Type B pancreatic cell (in vitro differentiated cells): ENCODE results near the gene CIB4. TPM values are rescaled to one million over a fixed set of nuclear protein-coding genes. Genes with fewer than 3 reads are reported as not detected.

Experiments
- DNase-seq: peaks from one replicate; pipeline ENCODE4 v3.0.0; 2021; ENCODE audit warnings: mixed read lengths; ENCODE audit not compliant: unreplicated experiment; ENCODE audit errors: extremely low spot score
- H3K27ac Mint-ChIP-seq: 2 replicates; pipeline ENCODE4 v1.8.0; 2021; ENCODE audit warnings: mild to moderate bottlenecking, mixed read lengths
- H3K27me3 Mint-ChIP-seq: 2 replicates; pipeline ENCODE4 v1.8.0; 2021; ENCODE audit warnings: mixed read lengths
- H3K36me3 Mint-ChIP-seq: 2 replicates; pipeline ENCODE4 v1.8.0; 2021; ENCODE audit warnings: mixed read lengths
- H3K4me1 Mint-ChIP-seq: one replicate; pipeline ENCODE4 v1.8.0; 2021; ENCODE audit warnings: mixed read lengths; ENCODE audit not compliant: unreplicated experiment
- H3K4me3 Mint-ChIP-seq: 2 replicates; pipeline ENCODE4 v1.8.0; 2021; ENCODE audit warnings: mild to moderate bottlenecking, mixed read lengths
- H3K9me3 Mint-ChIP-seq: 2 replicates; pipeline ENCODE4 v1.8.0; 2021; ENCODE audit warnings: mixed read lengths
- total RNA-seq: library from RNA; stranded (reverse); gene quantifications from 2 replicates; pipeline ENCODE4 v1.2.1, GENCODE V29; 2021; ENCODE audit warnings: low replicate concordance
- TF ChIP-seq, protein P1 (sequence below): fragments of 200-600 bp; sonication (generic); conservative IDR thresholded peaks from 2 replicates; pipeline ENCODE4 v1.5.0; 2021; ENCODE audit warnings: antibody characterized with exemption, mild to moderate bottlenecking

Gene CIB4
- total RNA-seq, 1 donor from 2014 or later: not detected

DNA sequence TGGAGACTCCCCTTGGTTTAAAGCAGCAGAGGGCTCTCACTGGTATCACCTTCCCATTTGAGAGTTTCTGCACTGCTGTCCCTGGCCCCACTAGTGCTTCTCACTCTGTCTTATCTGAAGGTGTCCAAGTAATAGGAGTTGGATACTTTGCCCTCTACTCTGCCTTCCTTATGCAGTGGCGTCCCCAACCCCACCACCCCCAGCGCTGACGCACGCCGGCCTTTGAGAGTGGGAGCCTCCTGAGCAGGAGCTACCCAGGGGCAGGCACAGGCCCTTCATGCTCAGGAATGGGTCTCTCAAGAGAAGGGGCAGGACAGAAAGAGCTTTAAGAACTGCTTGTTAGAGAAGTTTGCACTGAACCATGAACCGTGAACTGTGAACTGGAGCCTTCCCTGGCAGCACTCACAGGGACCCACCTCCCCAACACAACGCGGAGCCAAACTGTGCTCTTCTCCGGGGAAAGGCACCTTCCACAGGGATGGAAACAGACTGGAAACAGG is 3.3 kb downstream of the CIB4 start:
- Mint-ChIP-seq H3K4me1 (peaks cover 29% of the 10 kb centered on the region), H3K36me3 (no peaks in the 10 kb centered on the region), H3K27ac (no peak overlapping the region), H3K27me3 (no peaks in the 10 kb centered on the region), H3K9me3 (no peaks in the 10 kb centered on the region), H3K4me3 (no peak overlapping the region)
- TF ChIP-seq, protein P1, sequence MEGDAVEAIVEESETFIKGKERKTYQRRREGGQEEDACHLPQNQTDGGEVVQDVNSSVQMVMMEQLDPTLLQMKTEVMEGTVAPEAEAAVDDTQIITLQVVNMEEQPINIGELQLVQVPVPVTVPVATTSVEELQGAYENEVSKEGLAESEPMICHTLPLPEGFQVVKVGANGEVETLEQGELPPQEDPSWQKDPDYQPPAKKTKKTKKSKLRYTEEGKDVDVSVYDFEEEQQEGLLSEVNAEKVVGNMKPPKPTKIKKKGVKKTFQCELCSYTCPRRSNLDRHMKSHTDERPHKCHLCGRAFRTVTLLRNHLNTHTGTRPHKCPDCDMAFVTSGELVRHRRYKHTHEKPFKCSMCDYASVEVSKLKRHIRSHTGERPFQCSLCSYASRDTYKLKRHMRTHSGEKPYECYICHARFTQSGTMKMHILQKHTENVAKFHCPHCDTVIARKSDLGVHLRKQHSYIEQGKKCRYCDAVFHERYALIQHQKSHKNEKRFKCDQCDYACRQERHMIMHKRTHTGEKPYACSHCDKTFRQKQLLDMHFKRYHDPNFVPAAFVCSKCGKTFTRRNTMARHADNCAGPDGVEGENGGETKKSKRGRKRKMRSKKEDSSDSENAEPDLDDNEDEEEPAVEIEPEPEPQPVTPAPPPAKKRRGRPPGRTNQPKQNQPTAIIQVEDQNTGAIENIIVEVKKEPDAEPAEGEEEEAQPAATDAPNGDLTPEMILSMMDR: no peak
- DNase-seq: no peak

DNA sequence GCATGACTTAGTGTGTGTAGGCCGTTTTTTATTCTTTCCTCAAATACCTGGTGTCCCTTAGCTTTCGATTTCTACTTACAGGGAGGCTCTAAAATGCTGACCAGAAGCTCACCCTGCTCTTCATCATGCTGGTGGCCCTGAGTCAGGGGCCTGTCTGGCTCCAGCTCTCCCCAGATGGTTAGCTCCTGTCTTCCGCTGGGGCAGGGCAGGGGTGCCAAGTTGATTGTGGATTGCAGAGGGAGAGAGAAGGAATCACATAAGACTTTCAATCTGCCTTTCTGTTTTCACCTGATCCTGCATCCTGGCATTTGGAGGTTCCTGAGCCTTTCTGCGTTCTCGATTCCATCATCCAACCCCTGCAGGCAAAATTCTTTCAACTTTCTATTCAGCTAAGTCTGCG is 4.2 kb downstream of the CIB4 start:
- no peak overlapping the region for H3K27ac Mint-ChIP-seq
- peaks cover 35% of the 10 kb centered on the region for H3K4me1 Mint-ChIP-seq
- H3K4me3 Mint-ChIP-seq: no peak overlapping the region
- H3K27me3 Mint-ChIP-seq: no peaks in the 10 kb centered on the region
- TF ChIP-seq, protein P1: no peak
- no peaks in the 10 kb centered on the region for H3K36me3 Mint-ChIP-seq
- no peak for DNase-seq
- no peaks in the 10 kb centered on the region for H3K9me3 Mint-ChIP-seq

DNA sequence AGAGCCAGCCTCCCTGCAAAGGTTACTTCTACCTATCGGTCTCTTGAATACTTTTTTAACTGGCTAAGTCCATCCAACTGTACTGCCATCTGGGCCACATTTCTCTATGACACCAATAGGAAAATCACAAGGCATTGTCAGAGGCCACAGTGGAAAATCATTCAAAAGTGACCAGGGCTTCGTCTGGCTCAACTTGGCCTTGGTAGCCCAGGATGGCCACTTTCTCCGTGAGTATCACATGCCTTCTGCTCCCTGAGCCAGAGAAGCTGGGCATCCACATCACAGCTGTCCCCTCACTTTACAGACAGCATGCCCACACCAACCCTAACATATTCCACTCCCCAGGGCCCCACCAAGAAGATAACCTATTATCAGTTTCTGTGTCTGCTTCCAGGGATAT is 5.8 kb downstream of the CIB4 start:
- Mint-ChIP-seq H3K27ac (no peak overlapping the region), H3K36me3 (no peaks in the 10 kb centered on the region), H3K4me1 (peaks cover 34% of the 10 kb centered on the region), H3K9me3 (no peaks in the 10 kb centered on the region), H3K4me3 (no peak overlapping the region), H3K27me3 (no peaks in the 10 kb centered on the region)
- no peak for DNase-seq
- TF ChIP-seq, protein P1: no peak

DNA sequence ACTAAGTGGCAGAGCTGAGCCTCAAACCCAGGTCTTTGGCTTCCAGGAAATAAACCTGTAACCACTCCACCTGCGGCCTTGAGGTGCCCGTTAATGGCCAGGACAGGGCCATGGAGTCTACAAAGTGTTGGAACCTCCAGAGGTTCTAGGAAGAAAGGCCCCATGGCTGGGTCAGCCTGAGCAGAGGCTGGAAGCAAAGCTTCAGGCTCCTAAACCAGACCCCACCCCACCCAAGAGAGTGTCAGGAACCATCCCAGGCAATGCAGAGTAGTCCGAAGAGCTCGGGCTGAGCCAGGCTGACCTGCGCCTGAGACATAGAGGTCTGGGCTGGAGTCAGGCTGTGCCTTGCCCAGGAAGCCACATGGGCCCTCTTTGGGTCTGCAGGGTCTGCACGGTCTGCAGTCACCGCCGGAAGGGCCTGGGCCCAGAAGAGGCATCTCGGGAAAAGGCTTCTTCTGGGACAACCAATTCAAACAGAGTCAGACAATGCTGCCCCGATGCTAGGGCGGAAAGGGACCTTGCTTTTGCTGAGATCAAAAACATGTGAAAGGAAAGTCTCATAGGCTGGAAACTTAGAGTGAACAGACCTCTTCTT is 6.4 kb downstream of the CIB4 start:
- H3K4me1 Mint-ChIP-seq: peaks cover 33% of the 10 kb centered on the region
- no peaks in the 10 kb centered on the region for H3K36me3 Mint-ChIP-seq
- H3K9me3 Mint-ChIP-seq: no peaks in the 10 kb centered on the region
- H3K27me3 Mint-ChIP-seq: no peaks in the 10 kb centered on the region
- peak overlapping the region; percentile 54 for H3K27ac Mint-ChIP-seq
- DNase-seq: no peak
- H3K4me3 Mint-ChIP-seq: no peak overlapping the region
- TF ChIP-seq, protein P1: no peak

DNA sequence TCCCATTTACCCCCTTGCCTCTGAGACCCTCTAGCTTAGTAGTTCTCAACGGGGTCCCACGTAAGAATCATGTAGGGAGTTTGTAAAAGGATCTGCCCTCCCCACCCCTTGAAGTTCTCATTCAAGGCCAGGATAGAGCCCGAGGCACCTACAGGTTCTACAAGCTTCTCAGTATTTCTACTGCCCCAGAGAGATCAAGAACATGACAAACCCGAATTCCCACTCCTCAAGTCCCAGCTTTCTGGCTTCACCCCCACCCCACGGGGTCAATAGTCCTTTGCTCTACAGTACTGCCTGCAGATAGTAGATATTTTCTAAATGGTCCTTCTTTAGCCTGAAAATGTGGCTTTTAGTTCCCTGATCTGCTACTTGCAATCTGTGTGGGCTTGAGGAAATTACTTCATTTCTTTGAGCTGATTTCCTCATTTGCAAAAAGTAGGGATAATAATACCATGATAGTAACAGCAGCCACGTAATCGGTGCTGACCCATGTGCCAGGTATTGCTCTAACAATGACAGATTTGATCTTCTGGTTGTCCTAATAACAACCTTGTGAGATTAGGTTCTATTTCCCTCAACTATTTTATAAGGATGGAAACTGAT is 7.1 kb downstream of the CIB4 start:
- Mint-ChIP-seq H3K27me3 (no peaks in the 10 kb centered on the region), H3K36me3 (no peaks in the 10 kb centered on the region), H3K27ac (peak overlapping the region; percentile 54), H3K4me3 (peak overlapping the region; percentile 26), H3K4me1 (peaks cover 33% of the 10 kb centered on the region), H3K9me3 (no peaks in the 10 kb centered on the region)
- TF ChIP-seq, protein P1: no peak
- DNase-seq: no peak
